ENCODE measurements around the gene IL6R. TPM values are rescaled to one million over a fixed set of nuclear protein-coding genes. Genes with fewer than 3 reads are reported as not detected.
A peak's percentile ranks its signal among the peaks of the same experiment; 100 is the strongest.

IL6R gene
- total RNA-seq, 1 donor from 2014 or later = 48.5 TPM

- H3K4me1 ChIP-seq = peaks cover 89% of the 10 kb centered on the region
- DNase-seq (no peak), ATAC-seq (no peak)
These were observed 18.8 kb downstream of the IL6R start for GRCh38 chr1:154423988-154424326.

DNA sequence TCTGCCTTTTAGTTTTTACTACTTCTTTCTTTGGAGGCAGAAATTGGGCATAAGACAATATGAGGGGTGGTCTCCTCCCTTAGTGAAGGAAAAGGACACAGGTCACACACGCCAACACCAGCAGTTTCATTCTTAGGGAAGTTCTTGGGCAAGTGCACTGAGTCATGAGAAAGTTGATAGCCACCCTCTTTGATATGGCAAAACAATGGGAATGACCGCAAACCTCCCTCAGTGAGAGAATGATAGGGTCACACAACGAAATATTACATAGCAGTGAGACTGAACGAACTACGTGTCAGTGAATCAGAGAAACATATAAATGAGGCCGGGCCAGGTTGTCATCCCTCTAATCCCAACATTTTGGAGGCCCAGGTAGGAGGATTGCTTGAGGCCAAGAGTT, 20.0 kb downstream of the IL6R start:
- Histone ChIP-seq H3K9me3 (no peaks in the 10 kb centered on the region), H3K27ac (no peak overlapping the region), H3K27me3 (ENCODE audit: low read depth) (no peaks in the 10 kb centered on the region), H3K36me3 (peaks cover 12% of the 10 kb centered on the region), H3K4me3 (no peak overlapping the region), H3K4me1 (peaks cover 89% of the 10 kb centered on the region)
- TF ChIP-seq, protein P1, sequence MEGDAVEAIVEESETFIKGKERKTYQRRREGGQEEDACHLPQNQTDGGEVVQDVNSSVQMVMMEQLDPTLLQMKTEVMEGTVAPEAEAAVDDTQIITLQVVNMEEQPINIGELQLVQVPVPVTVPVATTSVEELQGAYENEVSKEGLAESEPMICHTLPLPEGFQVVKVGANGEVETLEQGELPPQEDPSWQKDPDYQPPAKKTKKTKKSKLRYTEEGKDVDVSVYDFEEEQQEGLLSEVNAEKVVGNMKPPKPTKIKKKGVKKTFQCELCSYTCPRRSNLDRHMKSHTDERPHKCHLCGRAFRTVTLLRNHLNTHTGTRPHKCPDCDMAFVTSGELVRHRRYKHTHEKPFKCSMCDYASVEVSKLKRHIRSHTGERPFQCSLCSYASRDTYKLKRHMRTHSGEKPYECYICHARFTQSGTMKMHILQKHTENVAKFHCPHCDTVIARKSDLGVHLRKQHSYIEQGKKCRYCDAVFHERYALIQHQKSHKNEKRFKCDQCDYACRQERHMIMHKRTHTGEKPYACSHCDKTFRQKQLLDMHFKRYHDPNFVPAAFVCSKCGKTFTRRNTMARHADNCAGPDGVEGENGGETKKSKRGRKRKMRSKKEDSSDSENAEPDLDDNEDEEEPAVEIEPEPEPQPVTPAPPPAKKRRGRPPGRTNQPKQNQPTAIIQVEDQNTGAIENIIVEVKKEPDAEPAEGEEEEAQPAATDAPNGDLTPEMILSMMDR (IDR thresholded peaks at IDR 0.05) = no peak
- DNase-seq (no peak), ATAC-seq (no peak)
- intact Hi-C loops (cut with DNase I) = no loop called here

More at GRCh38 chr1:154423988-154424326, 18.8 kb downstream of the IL6R start:
- no peaks in the 10 kb centered on the region for H3K9me3 ChIP-seq
- H3K36me3 ChIP-seq = peaks cover under 1% of the 10 kb centered on the region
- peak overlapping the region; percentile 68 for H3K27ac ChIP-seq
- TF ChIP-seq, protein P1 (IDR thresholded peaks at IDR 0.05) = no peak
- intact Hi-C loops (cut with DNase I) = no loop called here
- H3K4me3 ChIP-seq = no peak overlapping the region
- no peaks in the 10 kb centered on the region for H3K27me3 ChIP-seq (ENCODE audit: low read depth)

- H3K27me3 ChIP-seq (ENCODE audit: low read depth) = no peaks in the 10 kb centered on the region
- TF ChIP-seq, protein P1 (IDR thresholded peaks at IDR 0.05) = no peak
- H3K27ac ChIP-seq = peak overlapping the region; percentile 46
- H3K9me3 ChIP-seq = no peaks in the 10 kb centered on the region
- peaks cover 86% of the 10 kb centered on the region for H3K4me1 ChIP-seq
- H3K36me3 ChIP-seq = peaks cover 25% of the 10 kb centered on the region
- ATAC-seq = peak; percentile 51 to 52
- intact Hi-C loops (cut with DNase I) = no loop called here
- H3K4me3 ChIP-seq = no peak overlapping the region
- DNase-seq = no peak
These were observed 22.3 kb downstream of the IL6R start for GRCh38 chr1:154427173-154428139.

- intact Hi-C loops (cut with DNase I) = no loop called here
- TF ChIP-seq, protein P1 (IDR thresholded peaks at IDR 0.05) = no peak
- H3K36me3 ChIP-seq = peaks cover 35% of the 10 kb centered on the region
- no peaks in the 10 kb centered on the region for H3K27me3 ChIP-seq (ENCODE audit: low read depth)
- ATAC-seq (no peak), DNase-seq (no peak)
- H3K4me1 ChIP-seq = peaks cover 86% of the 10 kb centered on the region
- H3K27ac ChIP-seq = no peak overlapping the region
- no peak overlapping the region for H3K4me3 ChIP-seq
- H3K9me3 ChIP-seq = no peaks in the 10 kb centered on the region
These were observed 24.0 kb downstream of the IL6R start for GRCh38 chr1:154429118-154429517.

DNA sequence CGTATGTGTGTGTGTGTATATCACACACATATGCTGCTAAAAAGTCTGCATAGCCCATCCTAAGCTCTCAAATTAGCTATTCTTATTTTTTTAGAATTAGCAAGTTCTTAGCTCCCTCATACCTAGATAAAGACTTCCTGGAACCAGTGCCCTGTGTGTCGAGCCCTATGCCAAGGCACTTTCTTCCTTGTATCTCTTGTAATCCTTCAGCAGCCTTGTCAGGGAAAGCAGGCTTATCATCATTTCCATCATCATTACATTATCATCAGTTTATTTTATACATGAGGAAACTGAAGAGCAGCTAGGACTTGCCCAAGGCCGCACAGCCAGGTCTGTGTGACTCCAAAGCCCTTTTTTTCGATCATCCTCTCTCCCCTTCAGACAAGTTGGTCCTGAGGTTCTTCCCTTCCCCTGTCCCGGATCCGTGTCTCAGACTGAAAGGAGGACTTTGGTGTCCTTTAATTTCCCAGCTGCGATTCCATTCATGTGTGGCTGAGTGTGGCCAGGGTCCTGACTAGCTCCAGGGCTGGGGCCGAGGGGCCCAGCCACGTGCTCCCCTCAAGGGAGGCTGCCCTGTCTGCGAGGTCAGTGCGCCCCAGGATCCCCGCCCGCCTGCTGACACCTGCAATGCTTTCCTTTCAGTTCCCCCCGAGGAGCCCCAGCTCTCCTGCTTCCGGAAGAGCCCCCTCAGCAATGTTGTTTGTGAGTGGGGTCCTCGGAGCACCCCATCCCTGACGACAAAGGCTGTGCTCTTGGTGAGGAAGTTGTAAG, 24.9 kb downstream of the IL6R start:
- Histone ChIP-seq H3K9me3 (no peaks in the 10 kb centered on the region), H3K36me3 (peaks cover 39% of the 10 kb centered on the region), H3K27ac (no peak overlapping the region), H3K4me3 (no peak overlapping the region), H3K27me3 (ENCODE audit: low read depth) (no peaks in the 10 kb centered on the region), H3K4me1 (peaks cover 88% of the 10 kb centered on the region)
- TF ChIP-seq, protein P1 (IDR thresholded peaks at IDR 0.05) = no peak
- intact Hi-C loops (cut with DNase I) = no loop called here
- ATAC-seq = no peak
- DNase-seq = no peak
